Psoas muscle (tissue), 8 donors: ENCODE data around the gene JAG1. TPM values are rescaled to one million over a fixed set of nuclear protein-coding genes. Genes with fewer than 3 reads are reported as not detected.
A peak's percentile ranks its signal among the peaks of the same experiment; 100 is the strongest.

Experiments used
- ATAC-seq, 4 donors: fragments of 200-7000 bp; cut with Tn5 transposase; one replicate each; pipeline ENCODE4 v1.9.1; 2020; ENCODE audit warnings: moderate library complexity in 3 of 4, mild to moderate bottlenecking in 2 of 4
- DNase-seq, 2 donors: peaks; one replicate each; pipeline ENCODE4 v3.0.0-alpha.2; 2020
- H3K27ac ChIP-seq: fragments of 200-600 bp; one replicate; pipeline ENCODE4 v1.8.0; 2022
- H3K27me3 ChIP-seq, 3 donors: fragments of 200-600 bp in 1 of 3; one replicate each; pipeline versions ENCODE4 v1.6.1 to v1.8.0; 2013 to 2022; ENCODE audit warnings: low read length in 2 of 3, mild to moderate bottlenecking in 2 of 3, moderate library complexity in 1 of 3; ENCODE audit not compliant: insufficient read depth in 3 of 3
- H3K36me3 ChIP-seq, 2 donors: fragments of 200-600 bp in 1 of 2; one replicate each; pipeline versions ENCODE4 v1.6.1 to v1.8.0; 2013 to 2022; ENCODE audit warnings: low read depth in 1 of 2, mild to moderate bottlenecking in 1 of 2, moderate library complexity in 1 of 2; ENCODE audit not compliant: insufficient read depth in 1 of 2
- H3K4me1 ChIP-seq: fragments of 200-600 bp; one replicate; pipeline ENCODE4 v1.8.0; 2022
- H3K4me3 ChIP-seq: fragments of 200-600 bp; one replicate; pipeline ENCODE4 v1.8.0; 2022; ENCODE audit warnings: mild to moderate bottlenecking
- H3K9me3 ChIP-seq: fragments of 200-600 bp; one replicate; pipeline ENCODE4 v1.8.0; 2022
- CTCF ChIP-seq: fragments of 200-600 bp; IDR thresholded peaks from one replicate; pipeline ENCODE4 v1.8.0; 2022; ENCODE audit warnings: antibody characterized with exemption
- WGBS, 3 donors: extraction: QIAGEN DNeasy Blood & Tissue Kit; methylation state at CpG; one replicate each; pipeline versions ENCODE4 v1.1.6 to v1.1.7; 2013; 5-methylcytosine and 5-hydroxymethylcytosine counted together
- intact Hi-C, 2 donors: fragments of 100-400 bp; cut with DNase I; formaldehyde crosslinking; loops; one replicate each; pipeline versions ENCODE4 v1.11.0 to v1.14.2; 2022
- polyA plus RNA-seq, 3 donors: library from polyadenylated mRNA; stranded (reverse); fragments of 200-250 nt; gene quantifications; one replicate each; pipeline ENCODE4 v1.2.3, GENCODE V29; 2013
- total RNA-seq, 4 donors: library from RNA; stranded (reverse); fragmentation: NEBNext Ultra II Directional in 2 of 4; extraction: Animal tissue kit (Norgen Biotek cat#: 25700) in 2 of 4; gene quantifications; one replicate each; pipeline versions ENCODE4 v1.2.1 to v1.2.4, GENCODE V29; 2021 to 2023
- donor health status: healthy with polysubstance abuse.
- donor health status: DM: no; HTN: no; CAD: no; lungs with moderate emphysema.
- donor health status: Bipolar disorder and iron deficiency.
- donor health status: healthy.
- donor health status: DM: yes; HTN: yes; CAD: no.
- donor health status: DM: no; HTN: no; CAD: no.
- donor health status: DM: no; HTN: no; CAD: no.
- donor health status: DM: yes; HTN: yes; CAD: no.

JAG1 gene
- total and polyA plus RNA-seq, 7 donors, result 5.4 to 35.4 (median 10.4) TPM

GRCh38 chr20:10611357-10611756 lies 62.4 kb downstream of the JAG1 start:
- Histone ChIP-seq H3K9me3 (no peaks in the 10 kb centered on the region), H3K27ac (no peak overlapping the region), H3K4me1 (no peaks in the 10 kb centered on the region), H3K27me3 (no peaks in the 10 kb centered on the region), H3K36me3 (no peaks in the 10 kb centered on the region), H3K4me3 (no peak overlapping the region)
- DNase-seq, result peak; percentile 55 to 80
- peak; percentile 64 to 76 (median 70) for ATAC-seq
- 27 to 47% (median 42%) methylated on average over 1 of the region's 1 CpG for WGBS, 3 donors
- TF ChIP-seq CTCF, result peak; percentile 52
- intact Hi-C loops, result no loop called here

- 54 to 67% (median 66%) methylated on average over 5 of the region's 5 CpGs for WGBS, 3 donors
- peak in 1 of 4 donors; percentile 40 for ATAC-seq
- intact Hi-C loops, result no loop called here
Measured at GRCh38 chr20:10610251-10610650, 63.5 kb downstream of the JAG1 start.

GRCh38 chr20:10609770-10610169 lies 64.0 kb downstream of the JAG1 start:
- no peak for DNase-seq
- no peak for TF ChIP-seq CTCF
- Histone ChIP-seq H3K4me3 (no peak overlapping the region), H3K4me1 (no peaks in the 10 kb centered on the region), H3K9me3 (no peaks in the 10 kb centered on the region), H3K27me3 (no peaks in the 10 kb centered on the region), H3K36me3 (no peaks in the 10 kb centered on the region), H3K27ac (peak overlapping the region; percentile 71)
- intact Hi-C loops, result no loop called here
- ATAC-seq, result peak in 1 of 4 donors; percentile 30

More at GRCh38 chr20:10610251-10610650, 63.5 kb downstream of the JAG1 start:
- Histone ChIP-seq H3K36me3 (no peaks in the 10 kb centered on the region), H3K4me1 (no peaks in the 10 kb centered on the region), H3K9me3 (no peaks in the 10 kb centered on the region), H3K4me3 (no peak overlapping the region), H3K27me3 (no peaks in the 10 kb centered on the region), H3K27ac (peak overlapping the region; percentile 50)
- DNase-seq, result no peak
- TF ChIP-seq CTCF, result no peak

GRCh38 chr20:10609276-10609675 lies 64.5 kb downstream of the JAG1 start:
- ATAC-seq, result peak in 2 of 4 donors; percentile 39 to 46
- 80 to 87% (median 87%) methylated on average over 2 of the region's 2 CpGs for WGBS, 3 donors
- no peak for TF ChIP-seq CTCF
- no peaks in the 10 kb centered on the region for H3K36me3 ChIP-seq
- no peak overlapping the region for H3K4me3 ChIP-seq
- H3K27me3 ChIP-seq, result no peaks in the 10 kb centered on the region
- intact Hi-C loops, result no loop called here
- peak overlapping the region; percentile 71 for H3K27ac ChIP-seq
- DNase-seq, result peak; percentile 60 to 63
- H3K4me1 ChIP-seq, result no peaks in the 10 kb centered on the region
- no peaks in the 10 kb centered on the region for H3K9me3 ChIP-seq

GRCh38 chr20:10605547-10606195 lies 68.1 kb downstream of the JAG1 start:
- intact Hi-C loops, result no loop called here
- no peak overlapping the region for H3K4me3 ChIP-seq
- no peaks in the 10 kb centered on the region for H3K9me3 ChIP-seq
- ATAC-seq, result no peak
- WGBS, 3 donors, result 69 to 89% (median 76%) methylated on average over 3 of the region's 3 CpGs
- H3K27ac ChIP-seq, result peak overlapping the region; percentile 64
- no peaks in the 10 kb centered on the region for H3K27me3 ChIP-seq
- no peak for TF ChIP-seq CTCF
- H3K4me1 ChIP-seq, result no peaks in the 10 kb centered on the region
- H3K36me3 ChIP-seq, result no peaks in the 10 kb centered on the region
- DNase-seq, result no peak
